Panc1 (cell line): ENCODE results near the gene TBX4.

Experiments
- CTCF ChIP-seq: fragments of 450-650 bp; IDR thresholded peaks from 2 replicates; pipeline ENCODE4 v1.5.1; 2017; ENCODE audit warnings: mild to moderate bottlenecking
- POLR2AphosphoS5 ChIP-seq: IDR thresholded peaks from 2 replicates; pipeline ENCODE4 v1.6.1; 2012; ENCODE audit warnings: mild to moderate bottlenecking, low read depth, low read length, moderate library complexity
- SIN3A ChIP-seq: IDR thresholded peaks from 2 replicates; pipeline ENCODE4 v1.6.1; 2012; ENCODE audit warnings: low read depth, mild to moderate bottlenecking, low read length, moderate library complexity, borderline replicate concordance; ENCODE audit not compliant: insufficient read depth

GRCh38 chr17:61488878-61489718 lies 36.9 kb downstream of the TBX4 start:
- no peak for TF ChIP-seq CTCF
- TF ChIP-seq POLR2AphosphoS5: no peak
- TF ChIP-seq SIN3A: no peak
